K562 (cell line): ENCODE data around the gene KDM2B.

Source experiments
- CTBP1 ChIP-seq: fragments of 450-650 bp; IDR thresholded peaks from 2 replicates; pipeline ENCODE4 v1.6.1; 2016; ENCODE audit warnings: borderline replicate concordance
- CXXC5 ChIP-seq: fragments of 250-450 bp; sonication (Bioruptor Pico); IDR thresholded peaks from 2 replicates; pipeline ENCODE4 v1.8.0; 2022; ENCODE audit warnings: inconsistent platforms, mild to moderate bottlenecking, moderate library complexity
- SMAD4 ChIP-seq: fragments of 250-450 bp; sonication (Bioruptor Pico); conservative IDR thresholded peaks from 2 replicates; pipeline ENCODE4 v1.8.0; 2021; ENCODE audit warnings: inconsistent platforms, mild to moderate bottlenecking, moderate library complexity
- ZNF76 ChIP-seq: fragments of 250-450 bp; sonication (Bioruptor Pico); IDR thresholded peaks from 2 replicates; pipeline ENCODE4 v1.4.0; 2020; ENCODE audit warnings: mild to moderate bottlenecking, moderate library complexity, borderline replicate concordance
- TF ChIP-seq, protein P1 (sequence below), 2 experiments: fragments of 450-650 bp in 1 of 2; sonication (generic) in 1 of 2; formaldehyde crosslinking in 1 of 2; IDR thresholded peaks in 1 of 2; conservative IDR thresholded peaks in 1 of 2; 2 replicates each; pipeline versions ENCODE4 v1.6.1 to v1.8.1; 2016 to 2023; ENCODE audit warnings: mild to moderate bottlenecking in 2 of 2, moderate library complexity in 2 of 2, inconsistent platforms in 1 of 2, missing genetic modification reagents in 1 of 2

GRCh38 chr12:121608301-121608700 lies 27.5 kb upstream of the KDM2B start:
- TF ChIP-seq CXXC5 (CRISPR knock-in tag) (no peak), ZNF76 (CRISPR knock-in tag) (no peak), SMAD4 (CRISPR knock-in tag) (no peak), CTBP1 (no peak)
- TF ChIP-seq, protein P1, sequence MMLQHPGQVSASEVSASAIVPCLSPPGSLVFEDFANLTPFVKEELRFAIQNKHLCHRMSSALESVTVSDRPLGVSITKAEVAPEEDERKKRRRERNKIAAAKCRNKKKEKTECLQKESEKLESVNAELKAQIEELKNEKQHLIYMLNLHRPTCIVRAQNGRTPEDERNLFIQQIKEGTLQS (IDR thresholded peaks at IDR 0.05) = no peak
- TF ChIP-seq, protein P1 (CRISPR knock-in tag; conservative IDR thresholded peaks at IDR 0.05) = no peak
